Iris pigment epithelial cell (primary cell): Measurements from ENCODE around the gene AEN.

ENCODE experiments used
- DNase-seq: peaks from one replicate; pipeline ENCODE4 v3.0.0-alpha.2; 2011; ENCODE audit warnings: low read depth

The AEN gene

GRCh38 chr15:88649753-88650551 lies 28.8 kb downstream of the AEN start:
- no peak for DNase-seq

- DNase-seq, result no peak
These were observed 29.4 kb downstream of the AEN start for GRCh38 chr15:88650556-88650955.

GRCh38 chr15:88651136-88651732 lies 30.1 kb downstream of the AEN start:
- DNase-seq, result no peak

GRCh38 chr15:88651971-88652370 lies 30.8 kb downstream of the AEN start:
- no peak for DNase-seq

GRCh38 chr15:88652456-88653199 lies 31.5 kb downstream of the AEN start:
- DNase-seq, result no peak

- no peak for DNase-seq
These were observed 32.3 kb downstream of the AEN start for GRCh38 chr15:88653200-88654064.

- no peak for DNase-seq
These were observed 33.4 kb downstream of the AEN start for GRCh38 chr15:88654430-88655102.

GRCh38 chr15:88655103-88655553 lies 34.0 kb downstream of the AEN start:
- DNase-seq, result no peak

GRCh38 chr15:88655800-88656488 lies 34.8 kb downstream of the AEN start:
- DNase-seq, result no peak

- DNase-seq, result no peak
These were observed 35.7 kb downstream of the AEN start for GRCh38 chr15:88656760-88657221.

- DNase-seq, result peak; percentile 55
These were observed 36.4 kb downstream of the AEN start for GRCh38 chr15:88657326-88658069.

- no peak for DNase-seq
These were observed 37.2 kb downstream of the AEN start for GRCh38 chr15:88658070-88658965.

GRCh38 chr15:88658972-88659931 lies 38.1 kb downstream of the AEN start:
- peak; percentile 59 for DNase-seq

- peak; percentile 32 for DNase-seq
These were observed 40.0 kb downstream of the AEN start for GRCh38 chr15:88661041-88661700.

GRCh38 chr15:88661761-88662556 lies 40.8 kb downstream of the AEN start:
- DNase-seq, result peak; percentile 30

GRCh38 chr15:88663141-88663621 lies 42.0 kb downstream of the AEN start:
- DNase-seq, result no peak
